H1 (cell line): Measurements from ENCODE around the gene IRGQ. TPM values are rescaled to one million over a fixed set of nuclear protein-coding genes. Genes with fewer than 3 reads are reported as not detected.

Source experiments
- CHD1 ChIP-seq: IDR thresholded peaks from 2 replicates; pipeline ENCODE4 v1.6.1; 2012; ENCODE audit warnings: low read depth, low read length, improper control_type of control experiment
- polyA plus RNA-seq, 7 experiments: library from polyadenylated mRNA; depleted of rRNA in 3 of 7; stranded (reverse) in 5 of 7; unstranded in 2 of 7; fragments of >200 nt in 5 of 7; fragments of 200-250 nt in 2 of 7; gene quantifications; 1 replicate in 5 of 7; 2 replicates in 1 of 7; 4 replicates in 1 of 7; pipeline versions ENCODE4 v1.2.1 to v1.2.3, GENCODE V29; 2011 to 2013; ENCODE audit warnings: missing spikeins in 2 of 7, mixed read lengths in 2 of 7
- total RNA-seq: library from RNA; stranded (reverse); fragmentation: NEBNext Ultra II Directional; extraction: Animal tissue kit (Norgen Biotek cat#: 25700); gene quantifications from 2 replicates; pipeline ENCODE4 v1.2.1, GENCODE V29; 2021

Gene IRGQ
- total and polyA plus RNA-seq, 2 of the 8 experiments (the other 6 are each of a cell fraction or from before 2014, with no cell fraction given) = 16.0 to 42.9 TPM

DNA sequence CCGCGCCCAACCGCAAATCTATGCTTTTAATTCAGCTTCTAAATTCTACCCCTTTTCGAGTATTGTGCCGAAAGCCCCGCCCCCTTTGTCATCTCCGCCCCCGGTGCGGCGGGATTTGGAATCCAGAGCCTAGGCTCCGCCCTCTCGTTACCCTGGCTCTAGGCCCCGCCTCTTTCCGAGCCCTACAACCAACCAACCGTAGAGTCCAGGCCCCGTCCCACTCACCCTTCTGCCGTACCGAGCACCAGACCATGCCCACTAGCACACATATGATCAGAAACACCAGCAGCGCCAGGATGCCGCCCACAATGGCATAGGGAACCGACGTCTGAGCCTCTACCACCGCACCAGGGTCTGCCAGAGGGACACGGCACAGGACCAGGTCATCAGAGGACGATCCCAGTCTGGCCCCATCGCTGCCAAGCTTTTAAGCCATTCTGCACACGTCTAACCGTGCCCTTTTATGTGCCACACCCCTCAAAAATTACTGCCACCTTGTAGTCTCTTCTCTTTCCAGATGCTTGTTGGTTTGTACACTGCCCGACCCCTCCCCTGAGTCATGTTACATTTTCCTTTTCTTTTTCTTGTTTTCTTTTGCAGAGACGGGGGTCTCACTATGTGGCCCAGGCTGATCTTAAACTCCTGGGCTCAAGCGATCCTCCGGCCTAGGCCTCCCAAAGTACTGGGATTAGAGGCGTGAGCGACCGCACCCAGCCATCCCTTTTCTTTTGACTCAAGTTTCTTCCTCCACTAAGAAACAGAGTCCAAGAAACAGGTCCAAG is 28.1 kb upstream of the IRGQ start (continued):
- no peak for TF ChIP-seq CHD1
- TF ChIP-seq, all 59 proteins: peak for 0
